GM19438 (cell line): ENCODE data around the gene SNAPC5.
"Not testable (repeated sequence)": the region's sequence is repeated elsewhere in the genome, so short reads cannot be mapped to it uniquely, and the experiment has no call there.

Experiments
- ATAC-seq: cut with Tn5 transposase; IDR thresholded peaks from one replicate; pipeline ENCODE4 v1.9.1; 2021; ENCODE audit warnings: low read depth; ENCODE audit not compliant: unreplicated experiment

Gene SNAPC5

GRCh38 chr15:66461294-66461693 lies 36.3 kb downstream of the SNAPC5 start:
- ATAC-seq: not testable (repeated sequence)

- no peak for ATAC-seq
Observed at GRCh38 chr15:66459818-66460615, 37.5 kb downstream of the SNAPC5 start.

DNA sequence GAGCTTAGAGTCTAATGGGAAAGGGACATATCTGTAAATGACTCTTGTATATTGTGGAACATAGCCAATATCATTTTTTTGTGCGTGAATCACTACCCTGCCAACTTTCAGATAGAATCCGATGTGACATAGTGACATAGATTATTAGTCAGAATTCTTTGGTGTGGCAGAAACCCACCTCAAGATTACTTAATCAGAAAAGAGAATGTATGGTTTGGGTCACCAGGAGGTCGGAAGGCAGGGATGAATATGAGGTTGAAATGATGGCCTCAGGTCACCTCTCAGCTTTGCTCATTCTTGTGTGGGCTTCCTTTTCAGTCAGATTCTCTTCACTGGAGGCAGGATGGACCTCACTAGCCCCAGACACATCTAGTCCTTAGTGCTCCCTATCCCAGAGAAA lies 41.4 kb downstream of the SNAPC5 start:
- ATAC-seq: no peak

GRCh38 chr15:66454143-66454542 lies 43.4 kb downstream of the SNAPC5 start:
- no peak for ATAC-seq

GRCh38 chr15:66452971-66453580 lies 44.5 kb downstream of the SNAPC5 start:
- ATAC-seq: no peak

GRCh38 chr15:66452420-66452819 lies 45.1 kb downstream of the SNAPC5 start:
- no peak for ATAC-seq
